HL-60 (cell line): ENCODE results near the gene LIMS1.

Source experiments
- DNase-seq, 2 experiments: peaks; one replicate each; pipeline ENCODE4 v3.0.0-alpha.2; 2010 to 2020; ENCODE audit warnings: low read depth in 1 of 2, low spot score in 1 of 2
- H3K27ac ChIP-seq: fragments of 250-450 bp; sonication (Bioruptor Pico); replicated peaks from 2 replicates; pipeline ENCODE4 v1.5.1; 2020; ENCODE audit warnings: mild to moderate bottlenecking, moderate library complexity
- H3K27me3 ChIP-seq: fragments of 250-450 bp; sonication (Bioruptor Pico); 2 replicates; pipeline ENCODE4 v1.5.1; 2021; ENCODE audit warnings: mild to moderate bottlenecking, moderate library complexity; ENCODE audit not compliant: insufficient read depth, poor library complexity, severe bottlenecking
- H3K4me3 ChIP-seq: replicated peaks from 2 replicates; pipeline ENCODE4 v1.5.1; 2011; ENCODE audit warnings: mild to moderate bottlenecking, control low read depth, low read length; ENCODE audit not compliant: insufficient read depth
- CTCF ChIP-seq: IDR thresholded peaks from one replicate; pipeline ENCODE4 v1.5.1; 2011; ENCODE audit warnings: low read length, control low read depth, inconsistent platforms; ENCODE audit not compliant: insufficient read depth
- GABPA ChIP-seq: IDR thresholded peaks from 2 replicates; pipeline ENCODE4 v1.6.1; 2012; ENCODE audit warnings: low read depth
- POLR2AphosphoS5 ChIP-seq: IDR thresholded peaks from 2 replicates; pipeline ENCODE4 v1.6.1; 2012; ENCODE audit warnings: low read depth
- REST ChIP-seq: IDR thresholded peaks from 2 replicates; pipeline ENCODE4 v1.6.1; 2012; ENCODE audit warnings: low read depth; ENCODE audit not compliant: insufficient replicate concordance
- SPI1 ChIP-seq: IDR thresholded peaks from 2 replicates; pipeline ENCODE4 v1.6.1; 2012; ENCODE audit warnings: low read depth, mild to moderate bottlenecking, borderline replicate concordance
- long read RNA-seq: library from polyadenylated mRNA; unstranded; transcript quantifications from one replicate; pipeline ENCODE4 v2.0.0, GENCODE V29; 2020

LIMS1 gene
- long read RNA-seq, full-length matches to known transcripts = 116 of 119 reads
- long read RNA-seq, partial matches to known transcripts = 1 of 119 reads
- long read RNA-seq, other reads (novel, unspliced or antisense) = 2 of 119 reads

GRCh38 chr2:108533832-108534583 lies at the start of gene LIMS1:
TSS of gene LIMS1 (plus strand) at chr2:108534470. CDS start at chr2:108534563, 93 bp downstream.
- Histone ChIP-seq H3K27ac (peak within 1 kb of the TSS; percentile 89), H3K4me3 (peak within 1 kb of the TSS; percentile 80), H3K27me3 (no peaks in the 10 kb centered on the region)
- TF ChIP-seq CTCF = no peak
- TF ChIP-seq SPI1 = no peak
- no peak for TF ChIP-seq GABPA
- peak; percentile 81; the same call in 1 of the 2 replicates for TF ChIP-seq POLR2AphosphoS5
- peak; percentile 51 for TF ChIP-seq REST
- peak; percentile 60 to 81 for DNase-seq

- no peak overlapping the region for H3K27ac ChIP-seq
- no peak for DNase-seq
- TF ChIP-seq POLR2AphosphoS5 = no peak
- TF ChIP-seq GABPA = no peak
- no peak for TF ChIP-seq REST
- TF ChIP-seq SPI1 = no peak
- no peak for TF ChIP-seq CTCF
- H3K27me3 ChIP-seq = no peaks in the 10 kb centered on the region
- no peak overlapping the region for H3K4me3 ChIP-seq
Observed at GRCh38 chr2:108485253-108485652, 49.0 kb upstream of the LIMS1 start.

- H3K27me3 ChIP-seq = no peaks in the 10 kb centered on the region
- H3K27ac ChIP-seq = no peak overlapping the region
- TF ChIP-seq SPI1 (no peak), REST (no peak), POLR2AphosphoS5 (no peak), GABPA (no peak), CTCF (no peak)
- DNase-seq = no peak
- H3K4me3 ChIP-seq = no peak overlapping the region
Observed at GRCh38 chr2:108490506-108491122, 43.7 kb upstream of the LIMS1 start.
